GM21367 (cell line): ENCODE data around the gene PGAP6.
"Not testable (repeated sequence)": the region's sequence is repeated elsewhere in the genome, so short reads cannot be mapped to it uniquely, and the experiment has no call there.

ENCODE experiments used
- ATAC-seq: cut with Tn5 transposase; IDR thresholded peaks from one replicate; pipeline ENCODE4 v1.9.1; 2021; ENCODE audit not compliant: unreplicated experiment

PGAP6 gene

GRCh38 chr16:379183-379960 lies 2.4 kb downstream of the PGAP6 start:
- no peak for ATAC-seq

GRCh38 chr16:378821-379182 lies 3.0 kb downstream of the PGAP6 start:
- no peak for ATAC-seq

- ATAC-seq = not testable (repeated sequence)
Measured at GRCh38 chr16:378113-378820, 3.5 kb downstream of the PGAP6 start.

GRCh38 chr16:377419-377951 lies 4.3 kb downstream of the PGAP6 start:
- no peak for ATAC-seq

- ATAC-seq = no peak
Measured at GRCh38 chr16:376817-377418, 4.9 kb downstream of the PGAP6 start.

GRCh38 chr16:375927-376816 lies 5.6 kb downstream of the PGAP6 start:
- ATAC-seq = no peak

- no peak for ATAC-seq
Measured at GRCh38 chr16:375212-375611, 6.6 kb downstream of the PGAP6 start.

GRCh38 chr16:374616-374926 lies 7.2 kb downstream of the PGAP6 start:
- ATAC-seq = no peak

GRCh38 chr16:373848-374615 lies 7.7 kb downstream of the PGAP6 start:
- no peak for ATAC-seq

- no peak for ATAC-seq
Measured at GRCh38 chr16:373020-373598, 8.7 kb downstream of the PGAP6 start.

- no peak for ATAC-seq
Measured at GRCh38 chr16:372302-372983, 9.3 kb downstream of the PGAP6 start.

- ATAC-seq = no peak
Measured at GRCh38 chr16:371515-372301, 10.1 kb downstream of the PGAP6 start.

GRCh38 chr16:370979-371514 lies 10.7 kb downstream of the PGAP6 start:
- ATAC-seq = no peak

- ATAC-seq = peak; percentile 64
Measured at GRCh38 chr16:370443-370842, 11.3 kb downstream of the PGAP6 start, which contains the start of gene MRPL28. MRPL28 (minus strand) TSS chr16:370538; CDS start chr16:370218, 320 bp downstream.

- ATAC-seq = no peak
Measured at GRCh38 chr16:369866-370436, 11.8 kb downstream of the PGAP6 start.

- ATAC-seq = no peak
Measured at GRCh38 chr16:369275-369865, 12.4 kb downstream of the PGAP6 start.

GRCh38 chr16:368388-369158 lies 13.2 kb downstream of the PGAP6 start:
- no peak for ATAC-seq
